ENCODE results near the gene ZNF708. TPM values are rescaled to one million over a fixed set of nuclear protein-coding genes. Genes with fewer than 3 reads are reported as not detected.

Gene ZNF708
- total RNA-seq, 4 donors from 2014 or later, result 3.1 to 6.6 (median 3.4) TPM

- intact Hi-C loops (cut with DNase I; ENCODE audit: low total_unique reads), result no loop called here
- WGBS, 2 donors, result 5 to 6% methylated on average over 6 of the region's 6 CpGs
- DNase-seq (ENCODE audit: low spot score in 2 of 2), result no peak
- peak overlapping the region; percentile 68 for H3K4me3 ChIP-seq (ENCODE audit: low read depth, poor library complexity, severe bottlenecking)
- TF ChIP-seq CTCF (IDR thresholded peaks at IDR 0.05) (no peak), POLR2A (IDR thresholded peaks at IDR 0.05) (no peak)
Measured at GRCh38 chr19:21328406-21328805, 804 bp downstream of the ZNF708 start.

- 96% methylated on average over 2 of the region's 2 CpGs for WGBS, 2 donors
- DNase-seq (ENCODE audit: low spot score in 2 of 2), result no peak
- no peak for TF ChIP-seq CTCF (IDR thresholded peaks at IDR 0.05)
- TF ChIP-seq POLR2A (IDR thresholded peaks at IDR 0.05), result no peak
- intact Hi-C loops (cut with DNase I; ENCODE audit: low total_unique reads), result no loop called here
- H3K4me3 ChIP-seq (ENCODE audit: low read depth, poor library complexity, severe bottlenecking), result no peak overlapping the region
Measured at GRCh38 chr19:21326169-21326568, 3.0 kb downstream of the ZNF708 start.

GRCh38 chr19:21323000-21323399 lies 6.2 kb downstream of the ZNF708 start:
- TF ChIP-seq CTCF (IDR thresholded peaks at IDR 0.05), result no peak
- 61 to 82% methylated on average over 2 of the region's 2 CpGs for WGBS, 2 donors
- H3K4me3 ChIP-seq (ENCODE audit: low read depth, poor library complexity, severe bottlenecking), result no peak overlapping the region
- intact Hi-C loops (cut with DNase I; ENCODE audit: low total_unique reads), result no loop called here
- DNase-seq (ENCODE audit: low spot score in 2 of 2), result no peak

- intact Hi-C loops (cut with DNase I; ENCODE audit: low total_unique reads), result no loop called here
- DNase-seq (ENCODE audit: low spot score in 2 of 2), result no peak
- no peak overlapping the region for H3K4me3 ChIP-seq (ENCODE audit: low read depth, poor library complexity, severe bottlenecking)
- TF ChIP-seq POLR2A (IDR thresholded peaks at IDR 0.05) (no peak), CTCF (IDR thresholded peaks at IDR 0.05) (no peak)
- WGBS, 2 donors, result 67 to 73% methylated on average over 8 of the region's 8 CpGs
Measured at GRCh38 chr19:21322528-21322927, 6.7 kb downstream of the ZNF708 start.

- DNase-seq (ENCODE audit: low spot score in 2 of 2), result no peak
- TF ChIP-seq CTCF (IDR thresholded peaks at IDR 0.05) (no peak), POLR2A (IDR thresholded peaks at IDR 0.05) (no peak)
- intact Hi-C loops (cut with DNase I; ENCODE audit: low total_unique reads), result no loop called here
- no peak overlapping the region for H3K4me3 ChIP-seq (ENCODE audit: low read depth, poor library complexity, severe bottlenecking)
- 77 to 78% methylated on average over 4 of the region's 4 CpGs for WGBS, 2 donors
Measured at GRCh38 chr19:21321996-21322395, 7.2 kb downstream of the ZNF708 start.

GRCh38 chr19:21321134-21321533 lies 8.1 kb downstream of the ZNF708 start:
- TF ChIP-seq CTCF (IDR thresholded peaks at IDR 0.05) (no peak), POLR2A (IDR thresholded peaks at IDR 0.05) (no peak)
- DNase-seq (ENCODE audit: low spot score in 2 of 2), result no peak
- WGBS, 2 donors, result 77 to 85% methylated on average over 4 of the region's 4 CpGs
- no peak overlapping the region for H3K4me3 ChIP-seq (ENCODE audit: low read depth, poor library complexity, severe bottlenecking)
- intact Hi-C loops (cut with DNase I; ENCODE audit: low total_unique reads), result no loop called here
